ENCODE results near the gene ANKS1B.

The ANKS1B gene

DNA sequence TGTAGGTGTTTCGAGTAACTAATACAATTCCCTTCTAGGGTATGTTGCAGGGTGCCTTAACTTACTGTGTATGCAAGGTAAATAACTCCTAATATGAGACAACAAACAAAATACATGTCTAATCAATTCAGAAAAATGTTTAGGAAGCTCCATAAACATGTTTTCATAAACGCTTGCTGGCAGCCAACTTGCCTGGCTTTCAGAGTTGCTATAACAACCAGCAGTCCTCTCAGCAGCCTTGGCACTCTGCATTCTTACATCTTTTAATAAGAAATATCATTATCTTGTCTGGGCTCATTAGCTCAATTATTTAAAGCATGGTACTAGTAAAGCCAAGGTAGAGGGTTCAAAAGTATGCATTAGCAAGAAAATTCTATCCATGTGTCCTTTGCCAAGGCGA lies 862.2 kb downstream of the ANKS1B start:
- no peak for DNase-seq
- Histone ChIP-seq H3K27me3 (no peaks in the 10 kb centered on the region), H3K4me3 (ENCODE audit: low read depth, low read length) (no peak overlapping the region), H3K36me3 (no peaks in the 10 kb centered on the region), H3K9me3 (no peaks in the 10 kb centered on the region; the same call in 1 of the 2 replicates), H3K4me1 (no peaks in the 10 kb centered on the region)
- TF ChIP-seq, protein P1, sequence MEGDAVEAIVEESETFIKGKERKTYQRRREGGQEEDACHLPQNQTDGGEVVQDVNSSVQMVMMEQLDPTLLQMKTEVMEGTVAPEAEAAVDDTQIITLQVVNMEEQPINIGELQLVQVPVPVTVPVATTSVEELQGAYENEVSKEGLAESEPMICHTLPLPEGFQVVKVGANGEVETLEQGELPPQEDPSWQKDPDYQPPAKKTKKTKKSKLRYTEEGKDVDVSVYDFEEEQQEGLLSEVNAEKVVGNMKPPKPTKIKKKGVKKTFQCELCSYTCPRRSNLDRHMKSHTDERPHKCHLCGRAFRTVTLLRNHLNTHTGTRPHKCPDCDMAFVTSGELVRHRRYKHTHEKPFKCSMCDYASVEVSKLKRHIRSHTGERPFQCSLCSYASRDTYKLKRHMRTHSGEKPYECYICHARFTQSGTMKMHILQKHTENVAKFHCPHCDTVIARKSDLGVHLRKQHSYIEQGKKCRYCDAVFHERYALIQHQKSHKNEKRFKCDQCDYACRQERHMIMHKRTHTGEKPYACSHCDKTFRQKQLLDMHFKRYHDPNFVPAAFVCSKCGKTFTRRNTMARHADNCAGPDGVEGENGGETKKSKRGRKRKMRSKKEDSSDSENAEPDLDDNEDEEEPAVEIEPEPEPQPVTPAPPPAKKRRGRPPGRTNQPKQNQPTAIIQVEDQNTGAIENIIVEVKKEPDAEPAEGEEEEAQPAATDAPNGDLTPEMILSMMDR (IDR thresholded peaks at IDR 0.05; ENCODE audit: low read depth, low read length): no peak

GRCh38 chr12:99121546-99121945 lies 863.2 kb downstream of the ANKS1B start:
- H3K27me3 ChIP-seq: no peaks in the 10 kb centered on the region
- no peaks in the 10 kb centered on the region for H3K4me1 ChIP-seq
- TF ChIP-seq, protein P1 (IDR thresholded peaks at IDR 0.05; ENCODE audit: low read depth, low read length): no peak
- H3K4me3 ChIP-seq (ENCODE audit: low read depth, low read length): no peak overlapping the region
- no peaks in the 10 kb centered on the region; the same call in 1 of the 2 replicates for H3K9me3 ChIP-seq
- no peak for DNase-seq
- no peaks in the 10 kb centered on the region for H3K36me3 ChIP-seq

GRCh38 chr12:99119943-99120342 lies 864.8 kb downstream of the ANKS1B start:
- no peaks in the 10 kb centered on the region for H3K27me3 ChIP-seq
- TF ChIP-seq, protein P1 (IDR thresholded peaks at IDR 0.05; ENCODE audit: low read depth, low read length): no peak

GRCh38 chr12:99119449-99119848 lies 865.3 kb downstream of the ANKS1B start:
- Histone ChIP-seq H3K4me1 (no peaks in the 10 kb centered on the region), H3K36me3 (no peaks in the 10 kb centered on the region), H3K4me3 (ENCODE audit: low read depth, low read length) (no peak overlapping the region), H3K27me3 (no peaks in the 10 kb centered on the region), H3K9me3 (no peaks in the 10 kb centered on the region; the same call in 1 of the 2 replicates)
- DNase-seq: no peak
- TF ChIP-seq, protein P1 (IDR thresholded peaks at IDR 0.05; ENCODE audit: low read depth, low read length): no peak

More at GRCh38 chr12:99119943-99120342, 864.8 kb downstream of the ANKS1B start:
- DNase-seq: no peak
- Histone ChIP-seq H3K9me3 (no peaks in the 10 kb centered on the region; the same call in 1 of the 2 replicates), H3K36me3 (no peaks in the 10 kb centered on the region), H3K4me1 (no peaks in the 10 kb centered on the region), H3K4me3 (ENCODE audit: low read depth, low read length) (no peak overlapping the region)

DNA sequence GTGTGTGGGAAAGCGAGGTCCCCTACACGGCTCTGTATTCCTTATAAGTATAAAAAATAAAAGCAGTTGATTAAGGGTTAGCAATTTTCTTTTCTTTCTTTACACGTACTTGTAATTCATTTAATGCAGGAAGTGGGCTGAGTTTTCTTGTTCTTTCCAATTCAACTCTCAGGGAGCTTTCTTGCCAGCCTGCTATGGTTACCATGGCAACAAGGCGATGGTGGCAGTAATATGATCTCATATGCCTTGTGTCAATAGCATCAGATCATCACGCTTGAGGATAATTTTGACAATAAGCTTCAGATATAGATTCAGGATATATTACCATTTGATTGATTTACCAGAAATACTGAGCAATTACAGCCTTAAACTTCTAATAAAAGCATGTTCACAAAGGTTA lies 873.1 kb downstream of the ANKS1B start:
- no peak for DNase-seq
- no peaks in the 10 kb centered on the region for H3K4me1 ChIP-seq
- H3K27me3 ChIP-seq: no peaks in the 10 kb centered on the region
- TF ChIP-seq, protein P1 (IDR thresholded peaks at IDR 0.05; ENCODE audit: low read depth, low read length): no peak
- no peak overlapping the region for H3K4me3 ChIP-seq (ENCODE audit: low read depth, low read length)
- no peaks in the 10 kb centered on the region for H3K36me3 ChIP-seq
- H3K9me3 ChIP-seq: no peaks in the 10 kb centered on the region

GRCh38 chr12:99110868-99111267 lies 873.9 kb downstream of the ANKS1B start:
- no peaks in the 10 kb centered on the region for H3K27me3 ChIP-seq
- H3K9me3 ChIP-seq: no peaks in the 10 kb centered on the region
- no peak overlapping the region for H3K4me3 ChIP-seq (ENCODE audit: low read depth, low read length)
- no peaks in the 10 kb centered on the region for H3K36me3 ChIP-seq
- H3K4me1 ChIP-seq: no peaks in the 10 kb centered on the region
- TF ChIP-seq, protein P1 (IDR thresholded peaks at IDR 0.05; ENCODE audit: low read depth, low read length): no peak
- DNase-seq: no peak
